Putamen (tissue), 1 donor: ENCODE data around the gene NFKB1.
"Not testable (repeated sequence)": the region's sequence is repeated elsewhere in the genome, so short reads cannot be mapped to it uniquely, and the experiment has no call there.

Source experiments
- DNase-seq: peaks from one replicate; pipeline ENCODE4 v3.0.0-alpha.2; 2016; ENCODE audit warnings: low spot score

The NFKB1 gene

DNA sequence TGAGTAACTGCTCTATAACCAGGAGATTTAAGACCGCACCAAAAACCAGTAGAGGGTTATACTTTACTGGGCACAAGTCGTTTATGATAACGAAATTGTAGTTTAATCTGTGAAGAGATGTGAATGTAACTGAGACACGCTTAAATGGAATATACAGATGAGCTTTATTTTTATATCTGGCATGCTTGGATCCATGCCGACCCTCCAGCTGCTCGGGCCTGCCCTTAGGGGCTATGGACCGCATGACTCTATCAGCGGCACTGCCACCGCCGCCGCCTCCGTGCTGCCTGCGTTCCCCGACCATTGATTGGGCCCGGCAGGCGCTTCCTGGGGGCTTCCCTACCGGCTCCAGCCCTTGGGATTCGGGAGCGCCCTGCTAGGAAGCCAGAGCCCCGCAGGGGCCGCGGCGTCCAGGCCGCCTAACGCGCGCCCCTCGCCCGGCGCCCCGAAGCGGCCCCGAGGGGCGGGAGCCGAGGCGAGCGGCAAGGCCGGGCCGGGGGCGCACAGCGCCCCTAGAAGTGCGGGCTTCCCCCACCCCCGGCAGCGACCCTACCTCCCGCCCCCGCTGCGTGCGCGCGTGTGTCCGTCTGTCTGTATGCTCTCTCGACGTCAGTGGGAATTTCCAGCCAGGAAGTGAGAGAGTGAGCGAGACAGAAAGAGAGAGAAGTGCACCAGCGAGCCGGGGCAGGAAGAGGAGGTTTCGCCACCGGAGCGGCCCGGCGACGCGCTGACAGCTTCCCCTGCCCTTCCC, at the start of gene NFKB1:
TSS of gene NFKB1 (plus strand) at position 664 of the 751 bp plus-strand sequence. CDS start 24,160 bp downstream, outside the sequence.
- DNase-seq: peak; percentile 61

DNA sequence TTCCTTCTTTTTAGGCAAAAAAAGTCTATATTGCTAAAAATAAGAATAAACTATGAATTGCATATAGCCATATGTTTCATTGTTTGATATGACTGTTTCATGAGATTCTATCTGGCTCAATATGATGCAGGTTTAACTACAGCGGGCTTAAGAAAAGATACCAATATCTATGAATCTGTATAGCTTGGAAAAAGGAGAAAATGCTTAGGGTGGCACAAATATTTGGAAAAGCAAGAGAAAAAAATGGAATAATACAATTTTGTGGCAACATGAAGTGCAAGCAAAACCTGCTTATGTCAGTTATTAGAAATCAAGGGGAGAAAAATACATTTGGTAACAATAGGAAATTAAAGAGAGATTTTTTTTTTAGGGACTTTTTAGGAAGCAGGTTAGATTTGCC, 48.3 kb upstream of the NFKB1 start:
- no peak for DNase-seq

DNA sequence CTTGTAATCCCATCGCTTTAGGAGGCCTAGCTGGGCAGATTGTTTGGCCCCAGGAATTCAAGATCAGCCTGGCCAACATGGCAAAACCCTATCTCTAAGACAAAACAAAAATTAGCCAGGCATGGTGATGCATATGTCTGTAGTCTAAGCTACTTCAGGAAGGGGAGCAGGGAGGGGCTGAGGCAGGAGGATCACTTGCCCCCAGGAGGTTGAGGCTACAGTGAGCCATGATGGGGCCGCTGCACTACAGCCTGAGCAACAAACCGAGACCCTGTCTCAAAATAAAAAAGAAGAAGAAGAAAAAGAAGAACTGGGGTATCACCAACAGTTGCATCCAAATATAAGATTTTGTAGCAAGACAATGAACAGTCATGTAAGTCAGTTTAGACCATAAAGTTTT, 47.3 kb upstream of the NFKB1 start:
- DNase-seq: no peak

DNA sequence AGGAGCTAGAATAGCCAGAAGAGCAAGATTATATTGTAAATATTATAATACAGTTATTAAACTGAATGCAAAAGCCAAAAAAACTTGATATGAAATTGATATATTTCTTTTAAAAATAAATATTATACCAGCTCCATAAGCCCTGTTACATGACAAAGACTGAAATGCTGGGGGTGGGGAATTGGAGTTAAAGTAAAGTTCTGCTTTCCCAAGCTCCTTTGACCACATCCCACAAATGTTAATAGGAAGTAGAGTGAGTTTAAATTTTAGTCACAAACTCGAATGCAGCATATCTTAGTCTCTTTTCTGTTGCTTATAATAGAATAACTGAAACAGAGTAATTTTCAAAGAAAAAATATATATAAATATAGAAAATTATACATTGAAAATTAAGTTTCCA, 46.9 kb upstream of the NFKB1 start:
- no peak for DNase-seq

DNA sequence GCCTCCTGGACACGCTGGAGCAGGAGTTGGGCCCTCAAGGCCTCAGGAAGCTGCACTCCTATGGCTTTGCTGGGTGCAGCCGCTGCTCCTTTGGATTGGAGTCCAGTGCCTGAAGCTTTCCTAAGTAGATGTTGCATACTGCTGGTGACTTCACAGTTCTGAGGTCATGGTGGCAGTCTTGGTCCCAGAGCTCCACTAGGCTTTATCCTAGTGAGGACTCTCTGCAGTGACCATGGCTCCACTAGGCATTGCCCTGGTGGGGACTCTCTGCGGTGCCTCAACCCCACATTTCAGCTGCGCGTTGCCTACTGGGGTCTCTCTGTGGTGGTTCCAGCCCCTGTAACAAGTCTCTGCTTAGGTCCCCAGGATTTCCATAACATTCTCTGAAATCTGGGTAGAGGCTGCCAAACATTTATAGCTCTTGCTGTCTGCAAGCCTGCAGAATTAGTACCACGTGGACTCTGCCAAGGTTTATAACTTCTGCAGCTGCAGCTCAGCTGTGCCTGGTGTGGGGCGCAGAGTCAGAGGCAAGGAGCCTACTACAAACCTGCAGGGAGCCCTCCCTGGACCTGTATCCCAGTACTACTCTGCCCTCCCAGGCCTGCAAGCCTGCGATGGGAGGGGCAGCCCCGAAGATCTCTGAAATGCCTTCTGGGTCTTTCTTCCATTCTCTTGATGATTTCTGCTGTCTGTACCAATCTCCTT, 46.0 kb upstream of the NFKB1 start:
- no peak for DNase-seq

- no peak for DNase-seq
These were observed 45.4 kb upstream of the NFKB1 start for GRCh38 chr4:102455750-102456149.

- no peak for DNase-seq
These were observed 34.9 kb upstream of the NFKB1 start for GRCh38 chr4:102466298-102466697.

DNA sequence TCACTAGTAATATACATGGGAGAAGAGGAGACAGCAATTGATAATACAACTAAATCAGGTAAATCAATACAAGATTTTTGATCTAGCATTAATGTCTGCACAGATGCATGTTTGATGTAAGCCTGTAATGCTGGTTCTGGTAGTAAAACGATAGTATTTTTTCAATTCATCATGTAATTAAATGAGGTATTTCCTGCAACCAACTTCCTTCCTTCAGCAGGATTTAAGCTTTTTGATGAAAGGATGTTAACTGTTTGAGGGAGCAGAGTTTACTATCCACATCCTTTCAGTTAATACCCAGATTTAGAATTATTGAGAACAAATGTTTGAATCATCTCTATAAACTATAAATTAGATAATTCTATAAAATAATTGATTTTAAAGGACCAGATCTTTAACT, 31.4 kb upstream of the NFKB1 start:
- DNase-seq: no peak

DNA sequence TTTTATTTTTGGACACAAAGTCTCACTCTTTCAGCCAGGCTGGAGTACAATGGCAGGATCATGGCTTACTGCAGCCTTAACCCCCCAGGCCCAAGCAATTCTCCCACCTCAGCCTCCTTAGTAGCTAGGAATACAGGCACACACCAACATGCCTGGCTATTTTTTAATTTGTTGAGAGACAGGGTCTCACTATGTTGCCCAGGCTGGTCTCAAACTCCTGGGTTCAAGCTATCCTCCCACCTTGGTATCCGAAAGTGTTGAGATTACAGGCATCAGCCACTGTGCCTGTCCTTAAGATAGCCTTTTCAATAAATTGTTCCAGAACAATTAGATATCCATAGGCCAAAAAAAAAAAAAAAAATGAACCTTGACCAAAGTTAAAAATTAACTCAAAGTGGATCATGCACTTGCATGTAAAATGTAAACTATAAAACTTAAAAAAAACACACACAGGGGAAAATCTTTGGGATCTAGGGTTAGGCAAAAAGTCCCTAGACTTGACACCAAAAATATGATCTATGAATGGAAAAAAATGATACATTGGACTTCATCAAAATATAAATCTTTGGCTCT, 28.6 kb upstream of the NFKB1 start:
- DNase-seq: no peak

DNA sequence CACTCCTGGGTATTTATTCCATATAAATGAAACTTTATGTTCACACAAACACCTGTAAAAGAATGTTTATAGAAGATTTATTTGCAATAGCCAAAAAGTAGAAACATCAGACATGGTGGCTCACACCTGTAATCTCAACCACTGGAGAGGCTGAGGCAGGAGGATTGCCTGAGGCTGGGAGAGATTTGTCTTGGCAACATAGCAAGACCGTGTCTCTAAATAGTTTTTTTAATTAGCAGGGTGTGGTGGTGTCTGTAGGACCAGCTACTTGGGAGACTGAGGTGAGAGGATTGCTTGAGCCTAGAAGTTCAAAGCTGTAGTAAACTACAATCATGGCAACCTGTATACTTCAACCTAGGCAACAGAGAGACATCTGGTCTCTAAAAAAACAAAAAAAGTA, 27.7 kb upstream of the NFKB1 start:
- DNase-seq: no peak

- no peak for DNase-seq
These were observed 26.2 kb upstream of the NFKB1 start for GRCh38 chr4:102474736-102475504.

GRCh38 chr4:102477657-102478056, 23.5 kb upstream of the NFKB1 start:
- DNase-seq: no peak

GRCh38 chr4:102478186-102478585, 23.0 kb upstream of the NFKB1 start:
- DNase-seq: no peak

GRCh38 chr4:102479832-102480231, 21.3 kb upstream of the NFKB1 start:
- not testable (repeated sequence) for DNase-seq

DNA sequence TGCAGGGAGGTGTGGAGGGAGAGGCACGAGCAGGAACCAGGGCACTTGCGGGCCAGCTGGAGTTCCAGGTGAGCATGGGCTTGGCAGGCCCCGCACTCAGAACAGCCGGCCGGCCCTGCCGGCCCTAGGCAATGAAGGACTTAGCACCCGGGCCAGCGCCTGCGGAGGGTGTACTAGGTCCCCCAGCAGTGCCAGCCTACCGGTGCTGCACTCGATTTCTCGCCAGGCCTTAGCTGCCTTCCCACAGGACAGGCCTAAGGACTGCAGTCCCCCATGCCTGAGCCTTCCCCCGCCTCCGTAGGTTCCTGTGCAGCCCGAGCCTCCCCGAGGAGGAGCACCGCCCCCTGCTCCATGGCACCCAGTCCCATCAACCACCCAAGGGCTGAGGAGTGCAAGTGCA, 18.0 kb upstream of the NFKB1 start:
- no peak for DNase-seq

- DNase-seq: not testable (repeated sequence)
These were observed 17.0 kb upstream of the NFKB1 start for GRCh38 chr4:102483990-102484692.

GRCh38 chr4:102492531-102493241, 8.5 kb upstream of the NFKB1 start:
- no peak for DNase-seq

- no peak for DNase-seq
These were observed 7.9 kb upstream of the NFKB1 start for GRCh38 chr4:102493257-102493656.

GRCh38 chr4:102493794-102494193, 7.4 kb upstream of the NFKB1 start:
- DNase-seq: no peak

DNA sequence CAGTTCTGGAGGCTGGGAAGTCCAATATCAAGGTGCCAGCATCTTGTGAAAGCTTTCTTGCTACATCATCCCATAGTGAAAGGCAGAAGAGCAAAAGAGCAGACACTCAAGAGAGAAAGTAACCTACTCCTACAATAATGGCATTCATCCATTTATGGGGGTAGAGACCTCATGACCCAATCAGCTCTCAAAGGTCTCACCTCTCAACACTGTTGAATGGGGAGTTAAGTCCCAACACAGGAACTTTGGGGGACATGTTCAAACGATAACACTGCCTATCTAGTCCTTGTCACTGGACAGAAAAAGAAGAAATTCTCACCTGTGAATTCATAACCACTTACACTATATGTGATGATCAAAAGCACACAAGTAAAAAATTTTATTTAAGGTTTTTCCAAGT, 6.6 kb upstream of the NFKB1 start:
- DNase-seq: no peak

- no peak for DNase-seq
These were observed 3.2 kb upstream of the NFKB1 start for GRCh38 chr4:102497986-102498385.
